ENCODE data around the gene SLC44A2.

The SLC44A2 gene

DNA sequence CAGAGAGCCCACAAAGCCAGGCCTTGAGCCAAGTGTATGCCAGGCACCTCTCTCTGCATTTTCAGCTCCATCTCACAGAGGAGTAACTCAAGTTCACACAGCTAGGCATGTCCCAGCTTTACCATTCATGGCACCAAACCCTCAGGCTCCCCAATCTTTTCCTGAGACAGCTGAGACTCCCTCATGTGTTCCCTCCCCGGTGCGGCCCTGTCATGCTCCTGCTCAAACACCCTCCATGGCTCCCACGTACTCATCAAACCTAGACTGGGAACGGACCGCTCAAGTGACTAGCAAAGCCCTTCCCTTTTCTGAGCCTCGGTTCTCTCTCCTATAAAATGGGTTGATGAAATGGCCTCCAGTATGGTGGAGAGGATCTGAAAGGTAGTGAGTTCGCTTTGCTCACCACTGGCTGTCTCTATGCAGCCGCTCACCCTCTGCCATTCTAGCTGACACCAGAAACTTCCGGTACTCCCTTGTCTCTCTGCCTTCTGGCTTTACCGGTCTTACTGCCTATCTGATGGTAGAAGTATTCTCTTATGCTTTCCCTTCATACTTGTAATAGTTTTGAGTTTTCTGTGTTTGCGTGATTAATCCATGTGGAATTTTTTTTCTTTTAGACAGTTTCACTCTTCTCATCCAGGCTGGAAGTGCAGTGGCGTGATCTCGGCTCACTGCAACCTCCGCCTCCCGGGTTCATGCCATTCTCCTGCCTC, 7.8 kb upstream of the SLC44A2 start:
- no peak for DNase-seq

- DNase-seq: no peak
These were observed 6.5 kb upstream of the SLC44A2 start for GRCh38 chr19:10618846-10619245.

DNA sequence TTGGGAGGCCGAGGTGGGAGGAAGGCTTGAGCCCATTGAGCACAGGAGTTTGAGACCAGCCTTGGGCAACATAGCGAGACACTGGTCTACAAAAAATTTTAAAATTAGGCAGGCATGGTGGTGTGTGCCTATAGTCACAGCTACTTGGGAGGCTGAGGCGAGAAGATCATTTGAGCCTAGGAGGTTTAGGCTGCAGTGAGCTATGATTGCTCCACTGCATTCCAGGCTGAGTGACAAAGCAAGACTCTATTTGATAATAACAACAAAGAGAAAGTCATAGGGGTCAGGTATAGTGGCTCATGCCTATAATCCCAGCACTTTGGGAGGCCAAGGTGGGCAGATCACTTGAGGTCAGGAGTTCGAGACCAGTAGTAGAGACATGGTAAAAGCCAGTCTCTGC, 4.6 kb upstream of the SLC44A2 start:
- no peak for DNase-seq

- no peak for DNase-seq
These were observed 3.4 kb upstream of the SLC44A2 start for GRCh38 chr19:10621966-10622365.

DNA sequence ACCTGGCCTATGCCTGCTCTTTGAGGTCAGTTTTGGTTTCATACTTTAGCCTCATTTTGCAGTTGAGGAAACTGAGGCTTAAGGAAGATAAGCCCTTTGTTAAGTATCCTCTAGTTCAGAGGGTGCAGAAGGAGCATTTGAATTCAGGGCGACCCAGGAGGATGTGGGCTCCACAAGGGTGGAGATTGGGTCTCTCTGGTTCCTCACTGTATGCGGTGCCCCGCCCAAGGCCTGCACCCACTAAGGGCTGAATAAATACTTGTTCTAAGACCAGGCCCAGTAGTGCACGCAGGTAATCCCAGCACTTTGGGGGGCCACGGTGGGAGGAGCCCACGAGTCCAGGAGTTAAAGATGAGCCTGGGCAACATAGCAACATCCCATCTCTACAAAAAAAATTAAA, 768 bp upstream of the SLC44A2 start:
- no peak for DNase-seq

- DNase-seq: no peak
These were observed 397 bp downstream of the SLC44A2 start for GRCh38 chr19:10625762-10626138.

GRCh38 chr19:10631874-10632273, 6.5 kb downstream of the SLC44A2 start:
- no peak for DNase-seq

DNA sequence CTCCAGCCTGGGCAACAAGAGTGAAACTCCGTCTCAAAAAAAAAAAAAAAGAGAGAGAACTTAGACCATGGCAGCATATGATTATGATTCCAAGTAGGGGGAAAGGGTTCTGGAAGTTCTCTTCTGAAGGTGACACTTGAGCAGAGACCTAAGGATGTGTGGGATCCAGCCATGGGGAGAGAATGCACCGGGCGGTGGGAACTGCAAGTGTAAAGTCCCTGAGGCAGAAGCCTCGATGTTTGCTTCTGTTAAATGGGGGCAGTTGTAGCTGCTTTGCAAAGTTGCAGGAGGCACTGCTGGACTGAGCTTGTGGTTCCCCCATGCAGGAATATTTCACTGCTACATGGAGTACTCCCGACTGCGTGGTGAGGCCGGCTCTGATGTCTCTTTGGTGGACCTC, 9.1 kb downstream of the SLC44A2 start:
- DNase-seq: no peak

- DNase-seq: no peak
These were observed 9.6 kb downstream of the SLC44A2 start for GRCh38 chr19:10634963-10635362.

DNA sequence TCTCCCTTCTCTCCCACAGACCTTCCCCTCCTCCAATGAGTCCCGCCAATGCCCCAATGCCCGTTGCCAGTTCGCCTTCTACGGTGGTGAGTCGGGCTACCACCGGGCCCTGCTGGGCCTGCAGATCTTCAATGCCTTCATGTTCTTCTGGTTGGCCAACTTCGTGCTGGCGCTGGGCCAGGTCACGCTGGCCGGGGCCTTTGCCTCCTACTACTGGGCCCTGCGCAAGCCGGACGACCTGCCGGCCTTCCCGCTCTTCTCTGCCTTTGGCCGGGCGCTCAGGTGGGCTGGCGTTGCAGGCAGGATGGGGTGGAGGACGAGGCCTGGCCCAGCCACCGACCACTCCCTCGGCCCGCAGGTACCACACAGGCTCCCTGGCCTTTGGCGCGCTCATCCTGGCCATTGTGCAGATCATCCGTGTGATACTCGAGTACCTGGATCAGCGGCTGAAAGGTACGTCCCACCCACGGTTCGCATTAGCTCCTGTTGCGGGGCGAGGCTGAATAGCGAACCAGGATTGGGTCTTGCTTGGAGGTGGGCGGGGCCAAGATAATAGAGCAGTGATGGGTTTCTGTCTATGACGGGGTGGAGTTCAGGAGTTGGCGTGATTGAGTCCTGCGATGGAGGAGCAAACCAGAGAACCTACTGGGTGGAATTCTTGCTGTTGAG, 11.1 kb downstream of the SLC44A2 start:
- DNase-seq: no peak

GRCh38 chr19:10637894-10638293, 12.5 kb downstream of the SLC44A2 start:
- no peak for DNase-seq

DNA sequence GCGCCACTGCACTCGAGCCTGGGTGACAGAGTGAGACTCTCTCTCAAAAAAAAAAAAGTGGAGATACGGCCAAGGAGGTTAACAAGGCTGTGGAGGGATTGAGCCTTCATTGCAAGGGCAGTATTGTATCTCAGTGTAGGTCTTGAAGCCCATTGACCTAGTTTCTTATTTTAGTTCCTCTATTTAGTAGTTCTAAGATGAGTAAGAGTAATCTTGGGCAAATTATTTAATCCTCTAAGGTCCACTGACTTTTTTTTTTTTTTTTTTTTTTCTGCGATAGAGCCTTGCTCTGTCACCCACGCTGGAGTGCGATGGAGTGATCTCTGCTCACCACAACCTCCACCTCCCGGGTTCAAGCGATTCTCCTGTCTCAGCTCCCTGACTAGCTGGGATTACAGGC, 14.5 kb downstream of the SLC44A2 start:
- no peak for DNase-seq

DNA sequence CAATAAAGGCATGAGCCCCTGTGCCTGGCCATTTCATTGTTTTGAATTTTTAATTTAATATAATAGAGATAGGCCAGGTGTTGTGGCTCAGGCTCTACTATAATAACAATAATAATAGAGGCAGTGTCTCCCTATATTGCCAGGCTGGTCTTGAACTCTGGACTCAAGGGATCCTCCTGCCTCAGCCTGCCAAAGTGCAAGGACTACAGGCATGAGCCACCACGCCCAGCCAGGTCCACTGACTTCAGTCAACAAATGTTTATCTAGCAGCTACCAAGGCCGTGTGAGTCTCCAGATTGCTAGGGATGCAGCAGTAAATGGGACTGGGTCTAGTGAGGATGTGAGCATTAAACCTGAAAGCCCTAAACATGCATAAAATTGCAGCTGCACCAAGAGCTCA, 15.0 kb downstream of the SLC44A2 start:
- DNase-seq: no peak

GRCh38 chr19:10641248-10641647, 15.9 kb downstream of the SLC44A2 start:
- DNase-seq: no peak

- DNase-seq: no peak
These were observed 17.3 kb downstream of the SLC44A2 start for GRCh38 chr19:10642473-10643171.

- DNase-seq: no peak
These were observed 18.0 kb downstream of the SLC44A2 start for GRCh38 chr19:10643172-10643967.

GRCh38 chr19:10643968-10644259, 18.6 kb downstream of the SLC44A2 start:
- no peak for DNase-seq

DNA sequence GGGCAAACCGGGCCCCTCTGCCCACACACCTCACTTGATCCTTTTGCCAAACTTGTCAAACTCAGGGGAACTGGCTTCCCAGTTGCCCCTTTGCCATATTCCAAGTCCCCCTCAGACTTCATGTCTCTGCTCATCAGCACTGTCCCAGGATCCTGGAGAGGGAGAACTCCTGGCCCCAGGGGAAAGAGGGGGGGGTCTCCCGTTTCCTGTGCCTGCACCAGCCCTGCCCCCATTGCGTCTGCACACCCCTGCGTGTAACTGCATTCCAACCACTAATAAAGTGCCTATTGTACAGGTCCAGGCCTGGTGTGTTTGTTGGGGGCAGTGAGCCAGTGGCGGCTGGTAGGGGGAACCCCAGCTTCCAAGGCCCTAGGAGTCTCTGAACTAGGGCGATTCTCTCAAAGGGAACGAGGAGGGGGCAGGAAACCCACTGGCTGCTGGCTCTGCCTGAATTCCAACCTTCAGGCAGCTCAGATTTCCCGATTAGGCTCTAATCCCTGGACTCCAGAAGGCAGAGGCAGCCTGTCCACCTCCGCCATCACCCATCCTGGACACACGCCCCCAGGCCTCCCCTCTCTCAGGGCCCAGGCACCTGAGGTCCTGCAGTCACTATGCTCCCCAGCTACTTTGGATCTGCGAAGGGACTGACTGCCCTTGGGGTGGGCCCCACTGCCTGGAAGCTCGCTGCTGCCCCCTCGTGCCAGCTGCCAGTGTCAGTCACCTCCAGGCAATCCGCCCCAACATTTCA, 19.1 kb downstream of the SLC44A2 start:
- no peak for DNase-seq

DNA sequence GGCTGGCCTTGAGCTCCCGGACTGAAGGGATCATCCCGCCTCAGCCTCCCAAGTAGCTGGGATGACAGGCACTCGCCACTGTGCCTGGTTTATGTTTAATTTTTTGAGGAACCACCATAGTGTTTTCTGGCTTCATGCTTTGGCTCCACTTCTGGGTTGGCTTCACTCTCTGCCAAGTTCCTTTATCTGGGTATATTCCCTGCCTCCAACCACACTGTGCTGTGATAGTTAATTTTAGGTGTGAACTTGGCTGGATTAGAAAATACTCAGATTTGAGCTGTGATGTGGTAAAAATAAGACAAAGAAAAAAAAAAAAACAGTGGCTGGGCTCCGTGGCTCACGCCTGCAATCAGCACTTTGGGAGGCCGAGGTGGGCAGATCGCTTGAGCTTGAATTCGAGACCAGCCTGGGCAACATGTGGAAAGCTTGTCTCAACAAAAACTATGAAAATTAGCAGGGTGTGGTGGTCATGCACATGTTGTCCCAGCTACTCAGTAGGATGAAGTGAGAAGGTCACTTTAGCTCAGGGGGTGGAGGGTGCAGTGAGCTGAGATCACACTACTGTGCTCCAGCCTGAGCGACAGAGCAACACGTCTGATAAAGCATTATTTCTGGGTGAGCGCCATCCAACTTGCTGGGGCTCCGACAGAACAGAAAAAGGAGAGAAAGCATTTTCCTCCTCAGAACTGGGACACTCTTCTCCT, 21.3 kb downstream of the SLC44A2 start:
- DNase-seq: no peak

DNA sequence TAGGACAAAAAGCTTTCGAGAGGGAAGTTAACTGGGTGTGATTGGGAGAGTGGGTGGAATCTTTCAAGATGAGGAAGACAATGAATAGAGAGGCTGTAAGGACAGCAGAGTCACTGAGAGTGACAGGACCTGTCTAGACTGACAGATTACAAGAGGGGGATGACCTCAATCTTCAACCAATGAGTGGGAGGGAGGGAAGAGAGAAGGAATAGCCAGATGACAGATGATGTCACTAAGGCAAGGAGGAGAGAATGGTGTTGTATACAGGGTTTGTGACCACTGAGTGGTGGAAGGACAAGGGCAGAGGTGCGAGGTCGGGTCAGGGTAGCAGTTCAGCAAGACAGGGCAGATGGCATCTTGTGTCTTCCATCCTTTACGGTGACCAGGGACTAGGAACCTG, 23.0 kb downstream of the SLC44A2 start:
- no peak for DNase-seq

GRCh38 chr19:10651851-10652250, 26.5 kb downstream of the SLC44A2 start:
- DNase-seq: no peak

- DNase-seq: no peak
These were observed 28.1 kb downstream of the SLC44A2 start for GRCh38 chr19:10653482-10653731.
